IMR-90 (cell line): ENCODE data around the gene MAPK8IP3. TPM values are rescaled to one million over a fixed set of nuclear protein-coding genes. Genes with fewer than 3 reads are reported as not detected.

Experiments
- ATAC-seq: fragments of 200-7000 bp; cut with Tn5 transposase; 2 replicates; pipeline ENCODE4 v1.9.1; 2020; ENCODE audit warnings: low read depth, mild to moderate bottlenecking, moderate library complexity
- BruUV-seq: library from RNA; stranded (reverse); fragments of 400-500 nt; replicated peaks from 2 replicates; lab custom pipeline; 2021; lab: Mats Ljungman, UMichigan
- CTCF ChIA-PET: fragments of 300-600 bp; formaldehyde crosslinking; extraction: SDS; loops from one replicate; lab custom pipeline; 2021; ENCODE audit warnings: antibody characterized with exemption; lab: Yijun Ruan, JAX
- POLR2A ChIA-PET: fragments of 300-600 bp; sonication (Branson Sonifier 250); formaldehyde crosslinking; loops from one replicate; lab custom pipeline; 2022; ENCODE audit warnings: antibody characterized with exemption; ENCODE audit not compliant: unreplicated experiment; lab: Charles Lee
- DNase-seq: peaks from one replicate; pipeline ENCODE4 v3.0.0; 2013
- H2AFZ ChIP-seq: replicated peaks from 2 replicates; pipeline ENCODE3; 2013; ENCODE audit warnings: low read length, mild to moderate bottlenecking; ENCODE audit not compliant: poor library complexity
- H2AK5ac ChIP-seq: 2 replicates; pipeline ENCODE4 v1.6.1; 2013; ENCODE audit warnings: low read depth, low read length, inconsistent platforms
- H2AK9ac ChIP-seq: replicated peaks from 2 replicates; pipeline ENCODE3; 2013; ENCODE audit warnings: mild to moderate bottlenecking, low read depth, low read length, moderate library complexity; ENCODE audit not compliant: poor library complexity
- H2BK120ac ChIP-seq: 2 replicates; pipeline ENCODE4 v1.6.1; 2013; ENCODE audit warnings: low read depth, low read length, inconsistent platforms
- H2BK15ac ChIP-seq: 3 replicates; pipeline ENCODE4 v1.6.1; 2013; ENCODE audit warnings: low read depth, low read length, inconsistent platforms
- H2BK20ac ChIP-seq: 2 replicates; pipeline ENCODE4 v1.6.1; 2013; ENCODE audit warnings: low read depth, mild to moderate bottlenecking, inconsistent platforms, low read length, moderate library complexity
- H2BK5ac ChIP-seq: 2 replicates; pipeline ENCODE4 v1.6.1; 2013; ENCODE audit warnings: mild to moderate bottlenecking, low read depth, low read length, inconsistent platforms; ENCODE audit not compliant: poor library complexity, severe bottlenecking
- H3K14ac ChIP-seq: replicated peaks from 2 replicates; pipeline ENCODE4 v1.6.1; 2013; ENCODE audit warnings: low read depth, low read length, inconsistent platforms
- H3K18ac ChIP-seq: 2 replicates; pipeline ENCODE4 v1.6.1; 2013; ENCODE audit warnings: low read depth, low read length, control low read depth
- H3K23ac ChIP-seq: 2 replicates; pipeline ENCODE4 v1.6.1; 2013; ENCODE audit warnings: low read depth, low read length, inconsistent platforms
- H3K27ac ChIP-seq: 2 replicates; pipeline ENCODE4 v1.5.1; 2013; ENCODE audit warnings: mild to moderate bottlenecking, control low read depth, low read length; ENCODE audit not compliant: insufficient read depth
- H3K27me3 ChIP-seq: 2 replicates; pipeline ENCODE4 v1.6.1; 2013; ENCODE audit warnings: low read length; ENCODE audit not compliant: control insufficient read depth, insufficient read depth
- H3K36me3 ChIP-seq: 2 replicates; pipeline ENCODE4 v1.6.1; 2013; ENCODE audit warnings: low read length, mixed read lengths; ENCODE audit not compliant: control insufficient read depth, insufficient read depth
- H3K4ac ChIP-seq: 2 replicates; pipeline ENCODE4 v1.6.1; 2013; ENCODE audit warnings: low read depth, low read length, inconsistent platforms
- H3K4me1 ChIP-seq: 2 replicates; pipeline ENCODE4 v1.6.1; 2013; ENCODE audit warnings: low read length, mixed read lengths; ENCODE audit not compliant: control insufficient read depth, insufficient read depth
- H3K4me2 ChIP-seq: 2 replicates; pipeline ENCODE4 v1.6.1; 2013; ENCODE audit warnings: low read depth, mild to moderate bottlenecking, control low read depth, low read length, moderate library complexity
- H3K4me3 ChIP-seq: 2 replicates; pipeline ENCODE4 v1.5.1; 2013; ENCODE audit warnings: low read depth, mild to moderate bottlenecking, control low read depth, low read length, moderate library complexity; ENCODE audit not compliant: insufficient read depth
- H3K56ac ChIP-seq: 2 replicates; pipeline ENCODE4 v1.6.1; 2013; ENCODE audit warnings: low read length, inconsistent platforms; ENCODE audit not compliant: insufficient read depth; ENCODE audit errors: extremely low read depth
- H3K79me1 ChIP-seq, 2 experiments: 2 replicates each; pipeline ENCODE4 v1.6.1; 2013; ENCODE audit warnings: low read length in 2 of 2, inconsistent platforms in 1 of 2, low read depth in 1 of 2
- H3K9ac ChIP-seq: 2 replicates; pipeline ENCODE4 v1.6.1; 2013; ENCODE audit warnings: low read depth, low read length, control low read depth
- H3K9me1 ChIP-seq: 2 replicates; pipeline ENCODE4 v1.6.1; 2013; ENCODE audit warnings: low read length, inconsistent platforms; ENCODE audit not compliant: insufficient read depth
- H3K9me3 ChIP-seq: 2 replicates; pipeline ENCODE4 v1.6.1; 2013; ENCODE audit warnings: low read length; ENCODE audit not compliant: control insufficient read depth, insufficient read depth
- H4K20me1 ChIP-seq: 2 replicates; pipeline ENCODE4 v1.6.1; 2013; ENCODE audit warnings: low read length, inconsistent platforms; ENCODE audit not compliant: insufficient read depth
- H4K5ac ChIP-seq: 2 replicates; pipeline ENCODE4 v1.6.1; 2013; ENCODE audit warnings: mild to moderate bottlenecking, low read depth, low read length, control low read depth
- H4K8ac ChIP-seq, 2 experiments: 2 replicates each; pipeline ENCODE4 v1.6.1; 2013; ENCODE audit warnings: low read depth in 2 of 2, low read length in 2 of 2, control low read depth in 1 of 2, inconsistent platforms in 1 of 2
- H4K91ac ChIP-seq: 2 replicates; pipeline ENCODE4 v1.6.1; 2013; ENCODE audit warnings: low read depth, low read length, inconsistent platforms; ENCODE audit not compliant: insufficient read depth
- ELK1 ChIP-seq: fragments of 150-350 bp; IDR thresholded peaks from 2 replicates; pipeline ENCODE4 v1.6.1; 2016; ENCODE audit warnings: low read depth, mild to moderate bottlenecking, low read length, moderate library complexity, borderline replicate concordance
- FOS ChIP-seq: fragments of 150-350 bp; IDR thresholded peaks from 2 replicates; pipeline ENCODE4 v1.6.1; 2016; ENCODE audit warnings: low read depth, low read length
- MAFK ChIP-seq: IDR thresholded peaks from 2 replicates; pipeline ENCODE4 v1.6.1; 2012; ENCODE audit warnings: low read depth, low read length, improper control_type of control experiment
- MAZ ChIP-seq: IDR thresholded peaks from 2 replicates; pipeline ENCODE4 v1.6.1; 2012; ENCODE audit warnings: low read depth, mild to moderate bottlenecking, low read length, improper control_type of control experiment, moderate library complexity, borderline replicate concordance
- MXI1 ChIP-seq: IDR thresholded peaks from 2 replicates; pipeline ENCODE4 v1.6.1; 2012; ENCODE audit warnings: low read depth, mild to moderate bottlenecking, low read length, moderate library complexity, borderline replicate concordance
- NFE2L2 ChIP-seq: fragments of 150-350 bp; IDR thresholded peaks from 2 replicates; pipeline ENCODE4 v1.6.1; 2016; ENCODE audit warnings: low read depth, mild to moderate bottlenecking, low read length
- RCOR1 ChIP-seq: IDR thresholded peaks from 2 replicates; pipeline ENCODE4 v1.6.1; 2012; ENCODE audit warnings: mild to moderate bottlenecking, low read length, improper control_type of control experiment; ENCODE audit not compliant: insufficient replicate concordance
- RFX5 ChIP-seq: IDR thresholded peaks from 2 replicates; pipeline ENCODE4 v1.8.0; 2012; ENCODE audit warnings: low read depth, mild to moderate bottlenecking, low read length, moderate library complexity
- WGBS, 2 experiments: methylation state at CpG; one replicate each; pipeline versions ENCODE4 v1.1.5 to v1.1.7; 2013; ENCODE audit warnings: missing lambda C conversion rate in 2 of 2; ENCODE audit not compliant: insufficient read length in 1 of 2; ENCODE audit errors: extremely low coverage in 2 of 2; 5-methylcytosine and 5-hydroxymethylcytosine counted together
- dilution Hi-C: fragments of 300-500 bp; cut with HindIII; formaldehyde crosslinking; loops from one replicate; pipeline ENCODE4 v1.14.3; 2018; ENCODE audit warnings: low sequenced_read_pairs; ENCODE audit not compliant: unreplicated experiment
- in situ Hi-C: fragments of 300-500 bp; cut with MboI; formaldehyde crosslinking; loops from 3 replicates; pipeline ENCODE4 v1.14.3; 2019; ENCODE audit warnings: low sequenced_read_pairs, inconsistent platforms, mixed read lengths
- intact Hi-C: fragments of 100-400 bp; cut with micrococcal nuclease; formaldehyde crosslinking; loops from 2 replicates; pipeline ENCODE4 v1.10.0; 2022
- polyA plus RNA-seq, 3 experiments: library from polyadenylated mRNA; depleted of rRNA; stranded (reverse); fragments of >200 nt; gene quantifications; 2 replicates each; pipeline ENCODE4 v1.2.3, GENCODE V29; 2012; ENCODE audit warnings: low replicate concordance in 1 of 3
- total RNA-seq: library from RNA; depleted of rRNA; stranded (reverse); fragments of >200 nt; gene quantifications from 2 replicates; pipeline ENCODE4 v1.2.3, GENCODE V29; 2012

The MAPK8IP3 gene
- total and polyA plus RNA-seq, 2 of the 4 experiments (the other 2 are of a cell fraction), result 17.0 to 69.1 TPM

DNA sequence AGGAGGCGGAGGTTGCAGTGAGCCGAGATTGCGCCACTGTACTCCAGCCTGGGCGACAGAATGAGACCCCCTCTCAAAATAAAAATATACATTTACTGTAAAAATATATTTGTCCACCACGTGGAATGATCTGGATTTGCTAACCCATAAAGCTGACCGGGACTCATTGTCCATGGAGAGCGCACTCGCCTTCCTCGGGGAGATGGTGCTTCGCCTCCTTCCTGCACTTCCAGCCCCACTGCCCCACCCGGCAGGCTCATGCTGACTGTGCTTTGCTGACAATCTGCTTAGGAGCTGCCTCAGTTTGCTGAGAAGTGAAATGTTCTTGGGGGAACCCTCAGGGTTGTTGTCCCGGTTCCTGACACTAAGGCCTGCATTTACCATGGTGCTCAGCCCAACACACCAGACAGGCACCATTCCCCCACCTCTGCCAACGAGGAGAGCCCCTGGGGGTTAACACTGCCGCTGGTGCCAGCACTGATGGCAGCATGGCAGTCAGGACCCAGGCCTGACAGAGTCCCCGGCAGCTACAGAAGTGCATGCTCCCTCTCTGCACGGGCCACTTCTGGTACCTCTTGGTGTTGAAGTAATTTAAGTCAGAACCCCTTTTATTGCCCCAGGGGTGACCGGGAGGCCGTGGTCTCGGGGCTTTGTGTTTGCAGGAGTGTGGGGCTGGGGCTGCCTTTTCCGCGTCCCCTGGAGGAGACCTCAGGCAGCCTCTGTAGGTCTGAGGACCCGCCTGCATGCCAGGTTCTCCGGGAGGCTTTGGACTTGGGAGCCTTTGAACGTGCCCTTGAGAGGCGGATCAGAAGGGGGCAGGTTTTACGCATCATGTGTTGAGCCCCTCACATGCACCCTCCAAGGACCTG lies 79.2 kb downstream of the MAPK8IP3 start (continued):
- no peak for TF ChIP-seq MAZ

- 98% methylated on average over 5 of the region's 14 CpGs; no CpG with 5 or more reads in 1 of the 2 experiments for WGBS, 2 experiments
- in situ Hi-C loops, result no loop called here
- Histone ChIP-seq H2AFZ (no peak overlapping the region), H3K4ac (no peak overlapping the region), H4K8ac (no peak overlapping the region), H3K4me2 (no peak overlapping the region), H3K27me3 (no peaks in the 10 kb centered on the region), H3K27ac (no peak overlapping the region), H3K79me1 (peaks cover 12 to 51% of the 10 kb centered on the region in 2 experiments), H3K18ac (no peak overlapping the region), H2BK5ac (no peak overlapping the region), H4K5ac (no peak overlapping the region), H3K9ac (no peak overlapping the region), H2BK20ac (no peak overlapping the region), H3K14ac (no peak overlapping the region), H2AK9ac (no peak overlapping the region), H2BK120ac (no peak overlapping the region), H3K9me1 (peaks cover 7% of the 10 kb centered on the region; the same call in 1 of the 2 replicates), H3K4me3 (no peak overlapping the region), H3K9me3 (no peaks in the 10 kb centered on the region), H4K91ac (no peak overlapping the region), H3K23ac (no peak overlapping the region), H3K56ac (no peak overlapping the region), H4K20me1 (peaks cover 38% of the 10 kb centered on the region), H2AK5ac (no peak overlapping the region), H3K4me1 (peaks cover 3% of the 10 kb centered on the region; the same call in 1 of the 2 replicates), H2BK15ac (no peak overlapping the region), H3K36me3 (peaks cover 32% of the 10 kb centered on the region)
- dilution Hi-C loops, result no loop called here
- intact Hi-C loops, result no loop called here
- POLR2A ChIA-PET, result no interaction called here
- BruUV-seq, result no TSS peak
- CTCF ChIA-PET, result no interaction called here
- TF ChIP-seq RCOR1, result no peak
- TF ChIP-seq NFE2L2, result no peak
- no peak for TF ChIP-seq FOS
- no peak for TF ChIP-seq MAZ
- TF ChIP-seq MXI1, result no peak
- TF ChIP-seq MAFK, result no peak
- no peak for TF ChIP-seq RFX5
- TF ChIP-seq ELK1, result no peak
- DNase-seq (no peak), ATAC-seq (no peak)
Measured at GRCh38 chr16:1785846-1786170, 79.8 kb downstream of the MAPK8IP3 start.
